ENCODE results near the gene NSMF. TPM values are rescaled to one million over a fixed set of nuclear protein-coding genes. Genes with fewer than 3 reads are reported as not detected.

NSMF gene
- total and polyA plus RNA-seq, 2 donors (not counting 1 experiment from before 2014, with no cell fraction given): 28.7 to 59.4 TPM

- Mint-ChIP-seq H3K4me1 (no peaks in the 10 kb centered on the region), H3K27me3 (no peaks in the 10 kb centered on the region), H3K27ac (no peak overlapping the region), H3K4me3 (no peak overlapping the region), H3K9me3 (ENCODE audit: insufficient read depth) (peaks cover 16% of the 10 kb centered on the region)
- CTCF ChIA-PET: no interaction called here
- intact Hi-C loops (cut with micrococcal nuclease): no loop called here
- no peak overlapping the region for H3K9ac ChIP-seq (ENCODE audit: low read length)
- 91% methylated on average over 21 of the region's 29 CpGs for WGBS (ENCODE audit: insufficient coverage)
- no peak for TF ChIP-seq EZH2 (IDR thresholded peaks at IDR 0.05; ENCODE audit: borderline replicate concordance, insufficient read depth, low read depth, low read length, poor library complexity, severe bottlenecking)
- TF ChIP-seq, protein P1, sequence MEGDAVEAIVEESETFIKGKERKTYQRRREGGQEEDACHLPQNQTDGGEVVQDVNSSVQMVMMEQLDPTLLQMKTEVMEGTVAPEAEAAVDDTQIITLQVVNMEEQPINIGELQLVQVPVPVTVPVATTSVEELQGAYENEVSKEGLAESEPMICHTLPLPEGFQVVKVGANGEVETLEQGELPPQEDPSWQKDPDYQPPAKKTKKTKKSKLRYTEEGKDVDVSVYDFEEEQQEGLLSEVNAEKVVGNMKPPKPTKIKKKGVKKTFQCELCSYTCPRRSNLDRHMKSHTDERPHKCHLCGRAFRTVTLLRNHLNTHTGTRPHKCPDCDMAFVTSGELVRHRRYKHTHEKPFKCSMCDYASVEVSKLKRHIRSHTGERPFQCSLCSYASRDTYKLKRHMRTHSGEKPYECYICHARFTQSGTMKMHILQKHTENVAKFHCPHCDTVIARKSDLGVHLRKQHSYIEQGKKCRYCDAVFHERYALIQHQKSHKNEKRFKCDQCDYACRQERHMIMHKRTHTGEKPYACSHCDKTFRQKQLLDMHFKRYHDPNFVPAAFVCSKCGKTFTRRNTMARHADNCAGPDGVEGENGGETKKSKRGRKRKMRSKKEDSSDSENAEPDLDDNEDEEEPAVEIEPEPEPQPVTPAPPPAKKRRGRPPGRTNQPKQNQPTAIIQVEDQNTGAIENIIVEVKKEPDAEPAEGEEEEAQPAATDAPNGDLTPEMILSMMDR (IDR thresholded peaks at IDR 0.05): no peak
- no peak overlapping the region for H3K4me3 ChIP-seq (ENCODE audit: control extremely low read depth in 1 of 5, extremely low read depth in 1 of 5, insufficient read depth in 1 of 5, low read depth in 2 of 5, low read length in 4 of 5)
- DNase-seq (no peak), ATAC-seq (ENCODE audit: low read depth) (no peak)
- POLR2A ChIA-PET: interaction anchor here (0.6 kb wide), 1 partner anchor 49 kb away, joined by 5 read pairs; no protein-coding TSS in a partner anchor
- no peak overlapping the region for H3K4me2 ChIP-seq (replicated peaks; ENCODE audit: low read depth, low read length, poor library complexity, severe bottlenecking)
- H3K36me3 ChIP-seq (replicated peaks in 1 of 2; ENCODE audit: control extremely low read depth in 1 of 2, control insufficient read depth in 1 of 2, extremely low read depth in 1 of 2, insufficient read depth in 2 of 2, low read length in 1 of 2): no peaks in the 10 kb centered on the region
- H3K27ac ChIP-seq (ENCODE audit: low read length in 2 of 2): no peak overlapping the region
- H4K20me1 ChIP-seq (ENCODE audit: control insufficient read depth, insufficient read depth, low read length, poor library complexity, severe bottlenecking): no peaks in the 10 kb centered on the region
- no peak overlapping the region for H2AFZ ChIP-seq (ENCODE audit: insufficient read depth, low read depth, low read length, poor library complexity, severe bottlenecking)
- H3K4me1 ChIP-seq (ENCODE audit: control insufficient read depth in 2 of 2, insufficient read depth in 2 of 2, low read length in 2 of 2): no peaks in the 10 kb centered on the region
- no peaks in the 10 kb centered on the region for H3K79me2 ChIP-seq (ENCODE audit: control insufficient read depth, insufficient read depth, low read length)
- no peaks in the 10 kb centered on the region for H3K27me3 ChIP-seq (replicated peaks in 1 of 4; ENCODE audit: control extremely low read depth in 1 of 4, control insufficient read depth in 3 of 4, insufficient read depth in 4 of 4, low read length in 3 of 4)
- peaks cover 1 to 23% (median 13%) of the 10 kb centered on the region in 3 donors for H3K9me3 ChIP-seq (ENCODE audit: control extremely low read depth in 1 of 3, control insufficient read depth in 2 of 3, insufficient read depth in 1 of 3, low read length in 2 of 3)
Observed at GRCh38 chr9:137477778-137478612, 18.9 kb upstream of the NSMF start.

DNA sequence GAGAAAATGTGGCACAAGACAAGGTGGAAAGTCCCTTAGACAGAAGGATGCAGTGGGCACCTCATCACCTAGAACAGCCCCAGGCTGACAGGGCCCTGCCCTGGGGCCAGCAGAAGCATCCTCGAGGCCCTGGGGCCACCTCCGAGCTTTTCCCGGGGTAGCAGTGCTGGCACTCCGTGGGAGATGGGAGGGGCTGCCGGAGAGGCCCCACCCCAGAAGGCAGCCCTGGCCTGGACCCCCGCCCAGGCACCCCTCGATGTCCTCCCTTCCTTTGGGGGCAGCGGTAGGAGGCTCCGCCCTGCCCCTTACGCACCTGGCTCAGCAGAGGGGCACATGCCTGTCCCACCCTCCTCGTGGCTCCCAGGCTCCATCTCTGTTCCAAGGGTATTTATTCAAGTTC lies 17.7 kb upstream of the NSMF start:
- intact Hi-C loops (cut with micrococcal nuclease): no loop called here
- POLR2A ChIA-PET: no interaction called here
- Mint-ChIP-seq H3K4me3 (no peak overlapping the region), H3K9me3 (ENCODE audit: insufficient read depth) (peaks cover 18% of the 10 kb centered on the region), H3K27ac (no peak overlapping the region), H3K27me3 (no peaks in the 10 kb centered on the region), H3K4me1 (no peaks in the 10 kb centered on the region)
- Histone ChIP-seq H2AFZ (ENCODE audit: insufficient read depth, low read depth, low read length, poor library complexity, severe bottlenecking) (no peak overlapping the region), H3K79me2 (ENCODE audit: control insufficient read depth, insufficient read depth, low read length) (no peaks in the 10 kb centered on the region), H3K36me3 (replicated peaks in 1 of 2; ENCODE audit: control extremely low read depth in 1 of 2, control insufficient read depth in 1 of 2, extremely low read depth in 1 of 2, insufficient read depth in 2 of 2, low read length in 1 of 2) (no peaks in the 10 kb centered on the region), H4K20me1 (ENCODE audit: control insufficient read depth, insufficient read depth, low read length, poor library complexity, severe bottlenecking) (no peaks in the 10 kb centered on the region), H3K27me3 (replicated peaks in 1 of 4; ENCODE audit: control extremely low read depth in 1 of 4, control insufficient read depth in 3 of 4, insufficient read depth in 4 of 4, low read length in 3 of 4) (no peaks in the 10 kb centered on the region), H3K27ac (ENCODE audit: low read length in 2 of 2) (no peak overlapping the region), H3K9ac (ENCODE audit: low read length) (no peak overlapping the region), H3K9me3 (ENCODE audit: control extremely low read depth in 1 of 3, control insufficient read depth in 2 of 3, insufficient read depth in 1 of 3, low read length in 2 of 3) (peaks cover 1 to 25% (median 13%) of the 10 kb centered on the region in 3 donors), H3K4me3 (ENCODE audit: control extremely low read depth in 1 of 5, extremely low read depth in 1 of 5, insufficient read depth in 1 of 5, low read depth in 2 of 5, low read length in 4 of 5) (no peak overlapping the region), H3K4me2 (replicated peaks; ENCODE audit: low read depth, low read length, poor library complexity, severe bottlenecking) (no peak overlapping the region), H3K4me1 (ENCODE audit: control insufficient read depth in 2 of 2, insufficient read depth in 2 of 2, low read length in 2 of 2) (no peaks in the 10 kb centered on the region)
- DNase-seq (no peak), ATAC-seq (ENCODE audit: low read depth) (no peak)
- CTCF ChIA-PET: no interaction called here
- 97% methylated on average over 6 of the region's 11 CpGs for WGBS (ENCODE audit: insufficient coverage)
- no peak for TF ChIP-seq EZH2 (IDR thresholded peaks at IDR 0.05; ENCODE audit: borderline replicate concordance, insufficient read depth, low read depth, low read length, poor library complexity, severe bottlenecking)
- TF ChIP-seq, protein P1 (IDR thresholded peaks at IDR 0.05): no peak

Measured in B cell (primary cell).